Ecto neural progenitor cell (in vitro differentiated cells): ENCODE data around the gene ZNF491.
"Not testable (repeated sequence)": the region's sequence is repeated elsewhere in the genome, so short reads cannot be mapped to it uniquely, and the experiment has no call there.

ENCODE experiments used
- DNase-seq: peaks from one replicate; pipeline ENCODE4 v3.0.0-alpha.2; 2018; ENCODE audit warnings: low spot score

Gene ZNF491

DNA sequence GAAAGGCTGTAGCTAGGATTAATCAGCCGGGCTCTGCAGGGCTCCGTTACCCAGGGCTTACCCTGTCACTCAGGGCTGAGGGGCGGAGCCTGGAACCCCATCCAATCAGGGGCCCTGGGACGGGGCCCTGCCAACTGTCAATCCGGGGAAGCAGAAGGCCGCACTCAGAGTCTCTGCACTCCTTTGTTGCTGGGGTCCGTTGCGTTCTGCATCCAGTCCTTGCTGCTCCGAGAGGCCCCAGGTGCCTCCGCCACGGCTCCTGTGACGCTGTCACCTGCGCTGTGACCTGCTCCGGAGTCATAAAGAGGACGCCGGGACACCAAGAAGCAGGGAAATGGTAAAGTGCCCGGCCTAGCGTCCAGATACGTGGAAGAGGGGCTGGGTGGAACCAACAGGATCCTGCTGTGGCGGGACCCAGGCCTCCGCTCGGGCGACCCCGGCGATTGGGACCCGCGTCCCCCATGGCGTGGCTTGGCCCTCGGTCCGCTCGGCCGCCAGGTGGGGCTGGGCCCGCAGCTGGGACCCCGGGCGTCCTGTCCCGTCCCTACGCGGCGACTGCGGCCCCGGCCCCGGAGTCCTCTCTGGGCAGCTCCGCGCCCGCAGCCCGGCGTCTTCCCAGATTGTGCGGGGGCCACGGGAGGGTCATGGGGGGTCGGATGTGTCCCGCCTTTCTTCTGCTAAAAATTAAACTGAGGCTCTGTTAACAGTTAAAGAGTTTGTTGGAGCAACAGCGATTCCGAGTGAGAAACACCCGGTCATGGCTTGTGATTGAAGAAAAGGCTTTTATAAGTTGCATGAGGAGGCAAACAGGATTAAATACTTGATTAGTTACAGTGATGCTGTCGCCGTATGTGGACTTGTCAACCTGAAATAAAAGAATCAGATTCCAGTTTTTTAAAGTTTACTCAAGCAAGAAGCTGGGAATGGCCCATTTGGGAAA is at the start of gene ZNF491:
TSS of gene ZNF491 (plus strand) at position 133 of the 940 bp plus-strand sequence. CDS start 7,431 bp downstream, outside the sequence.
- DNase-seq: peak; percentile 96

DNA sequence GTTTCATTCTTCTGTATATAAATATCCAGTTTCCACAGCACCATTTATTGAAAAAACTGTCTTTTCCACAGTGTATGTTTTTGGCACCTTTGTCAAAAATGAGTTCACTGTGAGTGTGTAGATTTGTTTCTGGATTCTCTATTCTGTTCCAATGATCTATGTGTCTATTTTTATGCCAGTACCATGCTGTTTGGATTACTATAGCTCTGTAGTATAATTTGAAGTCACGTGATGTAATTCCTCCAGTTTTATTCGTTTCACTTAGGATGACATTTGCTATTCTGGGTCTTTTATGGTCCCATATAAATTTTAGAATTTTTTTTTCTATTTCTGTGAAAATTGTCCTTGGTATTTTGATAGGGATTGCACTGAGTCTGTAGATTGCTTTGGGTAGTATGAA is 48.6 kb upstream of the ZNF491 start:
- no peak for DNase-seq

GRCh38 chr19:11752244-11752736 is 46.0 kb upstream of the ZNF491 start:
- no peak for DNase-seq

DNA sequence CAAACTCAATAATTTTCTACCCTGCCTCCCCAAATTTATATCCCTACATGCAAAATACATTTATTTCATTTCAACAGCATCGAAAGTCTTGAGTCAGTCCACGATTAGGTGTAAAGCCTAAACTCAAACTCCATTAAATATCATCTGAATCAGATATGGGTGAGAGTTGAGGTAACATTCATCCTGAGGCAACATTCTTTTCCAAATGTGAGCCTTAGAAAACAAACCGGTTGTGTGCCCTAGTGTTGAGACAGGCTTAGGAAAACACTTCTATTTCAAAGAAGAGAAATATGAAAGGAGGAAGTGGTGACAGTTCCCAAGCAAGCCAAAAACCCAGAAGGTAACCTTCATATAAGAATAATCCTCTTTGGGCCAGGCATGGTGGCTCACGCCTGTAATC is 43.7 kb upstream of the ZNF491 start:
- no peak for DNase-seq

GRCh38 chr19:11756965-11757364 is 41.4 kb upstream of the ZNF491 start:
- DNase-seq: no peak

DNA sequence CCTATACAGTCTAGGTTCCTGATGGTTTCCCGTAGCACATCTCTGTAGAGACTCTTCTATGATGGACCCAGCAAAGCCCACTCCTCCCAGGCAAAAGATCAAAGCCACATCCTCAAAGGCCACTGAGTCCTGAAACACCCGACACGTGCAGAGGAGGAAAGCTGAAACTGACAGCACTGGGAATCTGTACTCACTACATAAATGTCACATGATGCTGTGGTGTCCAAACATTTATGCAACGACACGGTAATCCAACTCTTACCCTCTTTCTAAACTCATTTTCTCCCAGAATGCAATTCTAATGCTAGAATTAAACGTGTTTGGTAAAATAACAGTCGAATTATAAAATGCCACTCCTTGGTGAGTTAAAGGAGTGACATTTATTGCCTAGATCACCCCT is 38.5 kb upstream of the ZNF491 start:
- DNase-seq: no peak

DNA sequence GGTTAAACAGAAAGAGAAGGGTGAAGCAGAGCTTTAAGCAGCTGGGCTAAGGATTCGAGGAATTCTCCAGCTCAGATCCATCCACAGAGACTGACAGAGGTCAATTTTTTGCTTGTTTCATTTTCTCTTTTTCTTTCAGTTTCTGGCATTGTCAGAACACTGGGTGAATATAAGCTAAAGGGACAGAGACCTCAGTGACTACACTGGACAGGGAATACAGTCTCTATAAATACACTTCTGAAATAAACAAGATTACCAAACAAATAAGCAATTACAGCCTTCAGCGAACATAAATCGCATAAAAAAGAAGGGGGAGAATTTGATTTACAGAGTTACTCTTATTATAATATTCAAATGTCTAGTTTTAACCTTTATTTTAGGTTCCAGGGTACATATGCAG is 35.2 kb upstream of the ZNF491 start:
- DNase-seq: no peak

DNA sequence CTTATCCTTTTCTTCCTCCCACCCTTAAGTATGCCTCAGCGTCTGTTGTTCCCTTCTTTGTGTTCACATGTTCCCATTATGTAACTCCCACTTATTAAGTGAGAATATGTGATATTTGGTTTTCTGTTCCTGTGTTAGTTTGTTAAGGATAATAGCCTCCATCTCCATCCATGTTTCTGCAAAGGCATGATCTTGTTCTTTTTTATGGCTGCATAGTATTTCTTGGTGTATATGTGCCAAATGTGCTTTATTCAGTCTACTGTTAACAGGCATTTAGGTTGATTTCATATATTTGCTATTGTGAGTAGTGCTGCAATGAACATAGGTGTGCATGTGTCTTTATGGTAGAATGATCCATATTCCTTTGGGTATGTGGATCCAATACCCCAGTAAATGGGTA is 34.7 kb upstream of the ZNF491 start:
- DNase-seq: no peak

- DNase-seq: peak; percentile 97
Measured at GRCh38 chr19:11766597-11767591, 31.4 kb upstream of the ZNF491 start, which contains the start of gene ZNF441. Gene ZNF441, plus strand, starts transcription at chr19:11767000. Its CDS starts 194 bp downstream, at chr19:11767194.

DNA sequence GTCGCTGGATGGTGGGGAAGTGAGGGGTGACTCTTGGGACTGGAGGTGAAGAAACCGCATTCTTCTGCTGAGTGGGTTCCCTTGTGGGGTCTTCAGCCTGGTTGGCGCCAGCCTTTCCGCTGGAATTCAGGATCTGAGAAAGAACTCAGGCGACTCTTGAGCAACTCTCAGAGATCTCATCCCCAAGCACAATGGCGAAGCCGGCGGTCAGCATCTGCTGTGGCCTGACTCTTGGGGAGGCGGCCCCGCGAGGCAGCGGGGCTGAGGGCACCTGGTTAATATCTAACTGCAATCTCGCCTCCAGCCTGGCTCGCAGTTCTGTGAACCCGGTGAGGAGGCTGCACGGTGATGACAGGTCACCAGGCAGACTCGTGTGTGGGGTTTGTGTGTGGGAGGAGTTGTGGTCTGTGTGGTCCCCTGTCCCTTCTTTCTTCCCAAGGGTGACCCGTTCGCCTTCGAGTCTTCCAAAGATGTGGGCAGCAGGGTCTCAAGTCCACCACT is 30.6 kb upstream of the ZNF491 start:
- peak; percentile 53 for DNase-seq

GRCh38 chr19:11769995-11770394 is 28.3 kb upstream of the ZNF491 start:
- DNase-seq: no peak

- DNase-seq: not testable (repeated sequence)
Measured at GRCh38 chr19:11771520-11771919, 26.8 kb upstream of the ZNF491 start.

- not testable (repeated sequence) for DNase-seq
Measured at GRCh38 chr19:11776669-11777068, 21.7 kb upstream of the ZNF491 start.

GRCh38 chr19:11780431-11781020 is 17.8 kb upstream of the ZNF491 start:
- no peak for DNase-seq

- no peak for DNase-seq
Measured at GRCh38 chr19:11781295-11782057, 16.8 kb upstream of the ZNF491 start.

- no peak for DNase-seq
Measured at GRCh38 chr19:11783767-11784166, 14.6 kb upstream of the ZNF491 start.

GRCh38 chr19:11784356-11784755 is 14.0 kb upstream of the ZNF491 start:
- no peak for DNase-seq

GRCh38 chr19:11787536-11787935 is 10.8 kb upstream of the ZNF491 start:
- DNase-seq: no peak

GRCh38 chr19:11792942-11793341 is 5.4 kb upstream of the ZNF491 start:
- DNase-seq: no peak

- DNase-seq: peak; percentile 76
Measured at GRCh38 chr19:11797491-11797890, 832 bp upstream of the ZNF491 start.
